WTC11 (cell line): ENCODE results near the gene CNTNAP2.

Experiments used
- AFF4 ChIP-seq: sonication (generic); formaldehyde crosslinking; IDR thresholded peaks from 2 replicates; pipeline ENCODE4 v1.8.1; 2023; ENCODE audit warnings: mild to moderate bottlenecking, missing genetic modification reagents, borderline replicate concordance
- ATF6 ChIP-seq: sonication (generic); formaldehyde crosslinking; IDR thresholded peaks from 2 replicates; pipeline ENCODE4 v1.8.1; 2023; ENCODE audit warnings: mild to moderate bottlenecking, missing genetic modification reagents
- CREB1 ChIP-seq: sonication (generic); formaldehyde crosslinking; IDR thresholded peaks from 2 replicates; pipeline ENCODE4 v1.8.0; 2023; ENCODE audit warnings: mild to moderate bottlenecking, missing genetic modification reagents
- CTCF ChIP-seq: fragments of 200-600 bp; IDR thresholded peaks from 2 replicates; pipeline ENCODE4 v1.8.0; 2022; ENCODE audit warnings: antibody characterized with exemption
- ELF4 ChIP-seq: sonication (generic); formaldehyde crosslinking; IDR thresholded peaks from 2 replicates; pipeline ENCODE4 v1.8.1; 2022; ENCODE audit warnings: low read depth, mild to moderate bottlenecking, moderate library complexity, missing genetic modification reagents
- ESRRA ChIP-seq: sonication (generic); formaldehyde crosslinking; IDR thresholded peaks from 2 replicates; pipeline ENCODE4 v1.8.1; 2022; ENCODE audit warnings: mild to moderate bottlenecking, missing genetic modification reagents, borderline replicate concordance
- NFYB ChIP-seq: sonication (generic); formaldehyde crosslinking; conservative IDR thresholded peaks from 2 replicates; pipeline ENCODE4 v1.8.0; 2022; ENCODE audit warnings: low read depth, missing genetic modification reagents
- TP53 ChIP-seq: sonication (generic); formaldehyde crosslinking; IDR thresholded peaks from 2 replicates; pipeline ENCODE4 v1.8.1; 2023; ENCODE audit warnings: mild to moderate bottlenecking, missing genetic modification reagents
- ZBTB21 ChIP-seq: sonication (generic); formaldehyde crosslinking; IDR thresholded peaks from 2 replicates; pipeline ENCODE4 v1.8.1; 2023; ENCODE audit warnings: mild to moderate bottlenecking, missing genetic modification reagents, borderline replicate concordance

GRCh38 chr7:147432576-147432975, 1316.0 kb downstream of the CNTNAP2 start:
- TF ChIP-seq CTCF (no peak), CREB1 (CRISPR knock-in tag) (no peak), TP53 (CRISPR knock-in tag) (no peak), AFF4 (no peak), ZBTB21 (no peak), NFYB (no peak), ATF6 (CRISPR knock-in tag) (no peak), ESRRA (CRISPR knock-in tag) (no peak), ELF4 (no peak)
